BJ (cell line): ENCODE data around the gene CFL1. TPM values are rescaled to one million over a fixed set of nuclear protein-coding genes. Genes with fewer than 3 reads are reported as not detected.
A peak's percentile ranks its signal among the peaks of the same experiment; 100 is the strongest.

Experiments
- CTCF ChIA-PET: fragments of 350-600 bp; formaldehyde crosslinking; extraction: SDS; loops from one replicate; lab custom pipeline; 2021; ENCODE audit warnings: antibody characterized with exemption, inconsistent platforms; lab: Yijun Ruan, JAX
- POLR2A ChIA-PET: fragments of 300-600 bp; sonication (Branson Sonifier 250); formaldehyde crosslinking; extraction: SDS; loops from one replicate; lab custom pipeline; 2021; ENCODE audit warnings: antibody characterized with exemption; lab: Charles Lee
- DNase-seq: peaks from one replicate; pipeline ENCODE4 v3.0.0-alpha.2; 2011; ENCODE audit warnings: low read depth
- H3K27me3 ChIP-seq: 2 replicates; pipeline ENCODE4 v1.6.0; 2011; ENCODE audit warnings: low read length; ENCODE audit not compliant: control insufficient read depth, insufficient read depth
- H3K36me3 ChIP-seq: 2 replicates; pipeline ENCODE4 v1.5.1; 2011; ENCODE audit warnings: low read length; ENCODE audit not compliant: control insufficient read depth, insufficient read depth
- H3K4me3 ChIP-seq: 2 replicates; pipeline ENCODE4 v1.5.1; 2011; ENCODE audit warnings: low read depth, mild to moderate bottlenecking, control low read depth, low read length
- polyA plus RNA-seq: library from polyadenylated mRNA; depleted of rRNA; stranded (reverse); fragments of >200 nt; gene quantifications from 2 replicates; pipeline ENCODE4 v1.2.3, GENCODE V29; 2011
- TF ChIP-seq, protein P1 (sequence below): IDR thresholded peaks from 2 replicates; pipeline ENCODE4 v1.5.1; 2011; ENCODE audit warnings: low read depth, mild to moderate bottlenecking, control low read depth, inconsistent platforms, low read length, moderate library complexity; ENCODE audit not compliant: insufficient read depth

CFL1 gene
- polyA plus RNA-seq, 1 experiment, result 2,736 TPM

DNA sequence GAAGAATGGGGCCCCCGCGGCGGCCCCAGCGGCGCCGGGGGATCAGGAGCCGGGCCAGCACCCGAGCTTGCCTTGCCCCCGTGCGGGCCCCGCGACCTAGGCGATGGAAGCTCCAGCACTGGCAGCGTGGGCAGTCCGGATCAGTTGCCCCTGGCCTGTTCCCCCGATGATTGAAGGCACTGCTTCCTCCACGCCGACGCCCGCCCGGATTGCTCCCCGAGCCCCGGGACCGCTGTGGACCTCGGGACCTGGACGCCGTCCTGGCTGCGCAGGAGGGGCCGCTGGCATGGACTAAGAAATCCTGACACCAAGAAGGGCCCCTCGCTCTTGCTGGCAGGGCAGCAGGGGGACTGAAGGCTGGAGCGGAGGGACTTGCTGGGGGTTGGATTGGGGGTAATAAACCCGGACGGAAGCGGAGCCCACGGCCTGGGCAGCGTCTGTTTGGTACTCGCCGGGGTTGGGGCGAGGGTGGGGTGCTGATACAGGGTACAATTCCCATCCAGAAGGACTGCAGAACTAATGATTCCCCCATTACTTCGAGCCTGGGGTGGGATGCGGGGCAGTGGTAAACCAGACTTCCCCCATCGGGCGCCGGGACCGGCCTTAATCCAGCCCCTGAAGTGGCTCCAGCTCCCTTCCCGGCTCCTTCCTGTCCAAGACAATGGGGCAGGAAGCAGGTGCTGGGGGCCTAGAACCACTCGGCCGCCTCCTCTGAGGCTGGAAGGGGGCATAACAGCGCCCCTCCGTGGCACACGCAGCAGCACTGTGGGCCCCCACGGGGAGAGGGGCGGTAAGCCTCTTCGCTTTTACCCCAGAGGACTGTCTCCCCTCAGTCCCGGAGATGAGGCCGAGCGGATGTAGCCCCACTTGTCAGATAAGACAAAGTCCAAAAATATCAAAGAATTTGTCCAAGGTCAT, 33.5 kb upstream of the CFL1 start:
- Histone ChIP-seq H3K36me3 (peaks cover 9% of the 10 kb centered on the region), H3K4me3 (peak overlapping the region; percentile 75), H3K27me3 (no peaks in the 10 kb centered on the region)
- ChIA-PET CTCF (interaction anchor here (0.7 to 11.7 kb wide), 11 partner anchors 7 to 179 kb away, joined by 4 to 130 read pairs (median 44); partner anchors contain the start of genes C11orf68, CFL1, FOSL1 and KAT5), POLR2A (interaction anchor here (0.6 to 2.5 kb wide), 4 partner anchors 7 to 32 kb away, joined by 3 to 19 read pairs (median 3); partner anchors contain the start of gene FOSL1)
- DNase-seq, result no peak
- TF ChIP-seq, protein P1, sequence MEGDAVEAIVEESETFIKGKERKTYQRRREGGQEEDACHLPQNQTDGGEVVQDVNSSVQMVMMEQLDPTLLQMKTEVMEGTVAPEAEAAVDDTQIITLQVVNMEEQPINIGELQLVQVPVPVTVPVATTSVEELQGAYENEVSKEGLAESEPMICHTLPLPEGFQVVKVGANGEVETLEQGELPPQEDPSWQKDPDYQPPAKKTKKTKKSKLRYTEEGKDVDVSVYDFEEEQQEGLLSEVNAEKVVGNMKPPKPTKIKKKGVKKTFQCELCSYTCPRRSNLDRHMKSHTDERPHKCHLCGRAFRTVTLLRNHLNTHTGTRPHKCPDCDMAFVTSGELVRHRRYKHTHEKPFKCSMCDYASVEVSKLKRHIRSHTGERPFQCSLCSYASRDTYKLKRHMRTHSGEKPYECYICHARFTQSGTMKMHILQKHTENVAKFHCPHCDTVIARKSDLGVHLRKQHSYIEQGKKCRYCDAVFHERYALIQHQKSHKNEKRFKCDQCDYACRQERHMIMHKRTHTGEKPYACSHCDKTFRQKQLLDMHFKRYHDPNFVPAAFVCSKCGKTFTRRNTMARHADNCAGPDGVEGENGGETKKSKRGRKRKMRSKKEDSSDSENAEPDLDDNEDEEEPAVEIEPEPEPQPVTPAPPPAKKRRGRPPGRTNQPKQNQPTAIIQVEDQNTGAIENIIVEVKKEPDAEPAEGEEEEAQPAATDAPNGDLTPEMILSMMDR, result peak; percentile 38

DNA sequence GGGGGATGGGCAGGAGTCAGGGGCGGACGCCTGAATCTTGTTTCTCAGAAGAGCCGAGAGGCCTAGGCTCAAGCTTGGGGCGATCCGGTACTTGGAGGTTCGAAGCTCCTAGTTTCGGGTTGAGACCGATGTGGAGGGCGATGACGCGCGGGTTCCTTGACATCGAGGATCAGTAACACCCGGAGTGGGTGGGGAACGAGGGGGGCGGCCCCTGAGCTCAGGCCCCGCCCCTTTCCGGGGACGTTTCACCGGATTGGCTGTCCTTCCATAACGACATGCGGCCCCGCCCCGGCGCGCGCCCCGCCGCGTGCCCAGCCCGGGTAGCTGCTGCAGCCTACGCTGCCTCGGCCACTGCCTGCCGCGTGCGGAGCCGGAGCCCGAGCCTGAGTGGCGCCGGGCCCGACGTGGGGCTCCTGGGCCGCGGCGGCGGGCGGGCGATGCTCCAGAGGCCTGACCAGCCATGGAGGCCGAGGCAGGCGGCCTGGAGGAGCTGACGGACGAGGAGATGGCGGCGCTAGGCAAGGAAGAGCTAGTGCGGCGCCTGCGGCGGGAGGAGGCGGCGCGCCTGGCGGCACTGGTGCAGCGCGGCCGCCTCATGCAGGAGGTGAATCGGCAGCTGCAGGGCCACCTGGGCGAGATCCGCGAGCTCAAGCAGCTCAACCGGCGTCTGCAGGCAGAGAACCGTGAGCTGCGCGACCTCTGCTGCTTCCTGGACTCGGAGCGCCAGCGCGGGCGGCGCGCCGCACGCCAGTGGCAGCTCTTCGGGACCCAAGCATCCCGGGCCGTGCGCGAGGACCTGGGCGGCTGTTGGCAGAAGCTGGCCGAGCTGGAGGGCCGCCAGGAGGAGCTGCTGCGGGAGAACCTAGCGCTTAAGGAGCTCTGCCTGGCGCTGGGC, 32.6 kb upstream of the CFL1 start, which contains the start of gene CCDC85B:
Gene CCDC85B (plus strand): TSS at position 350 of the 895 bp plus-strand sequence. CDS start 111 bp downstream, at position 461.
- ChIA-PET CTCF (interaction anchor here (0.6 to 11.7 kb wide), 15 partner anchors 8 to 179 kb away, joined by 3 to 130 read pairs (median 17); partner anchors contain the start of genes AP5B1, C11orf68, CFL1 and FOSL1), POLR2A (interaction anchor here (0.5 to 2.5 kb wide), 15 partner anchors 8 to 238 kb away, joined by 3 to 19 read pairs (median 5); partner anchors contain the start of genes CFL1, FOSL1 and RELA)
- no peaks in the 10 kb centered on the region for H3K27me3 ChIP-seq
- TF ChIP-seq, protein P1, result no peak
- DNase-seq, result peak; percentile 84
- peak within 1 kb of the TSS; percentile 75 for H3K4me3 ChIP-seq
- peaks cover 10% of the 10 kb centered on the region for H3K36me3 ChIP-seq

DNA sequence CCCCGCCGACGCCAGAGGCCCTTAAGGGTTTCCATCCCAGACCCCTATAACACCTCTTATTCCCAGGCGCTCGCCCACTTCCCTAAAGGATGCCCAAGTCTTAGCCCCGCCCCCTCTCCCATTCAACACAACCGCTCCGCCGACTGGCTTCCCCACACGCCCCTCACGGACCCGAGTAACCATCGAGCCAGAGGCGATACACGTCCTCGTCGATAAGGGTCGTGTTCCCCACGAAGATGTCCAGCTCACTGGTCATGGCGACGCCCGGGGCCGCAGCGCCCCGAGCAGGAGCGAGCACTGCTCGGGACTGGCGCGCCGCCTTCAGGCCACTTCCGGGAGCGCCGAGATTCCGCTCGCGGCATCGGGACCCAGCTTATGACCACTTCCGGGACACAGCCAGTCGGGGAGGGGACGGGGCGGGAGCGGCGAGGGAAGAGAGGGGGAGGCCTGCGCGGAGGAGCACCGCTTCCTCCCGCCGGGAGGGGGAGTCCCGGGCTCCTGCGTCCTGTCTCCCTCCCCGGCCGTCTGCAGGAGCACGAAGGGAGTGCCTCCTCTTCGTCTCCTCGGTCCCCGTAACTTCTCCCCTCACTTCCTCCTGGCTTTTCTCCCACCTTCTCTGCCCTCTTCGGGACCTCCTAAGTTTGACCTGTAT, 30.3 kb upstream of the CFL1 start, which contains the start of gene FIBP:
Gene FIBP (minus strand): TSS at position 309 of the 652 bp plus-strand sequence. CDS start 53 bp downstream, at position 256.
- Histone ChIP-seq H3K36me3 (peaks cover 26% of the 10 kb centered on the region), H3K27me3 (no peaks in the 10 kb centered on the region), H3K4me3 (peak within 1 kb of the TSS; percentile 78)
- TF ChIP-seq, protein P1, result peak; percentile 92
- DNase-seq, result peak; percentile 84
- ChIA-PET CTCF (interaction anchor here (0.6 to 11.7 kb wide), 30 partner anchors 8 to 394 kb away, joined by 3 to 130 read pairs (median 6); partner anchors contain the start of genes C11orf68, CFL1, CTSW and FOSL1), POLR2A (interaction anchor here (0.6 to 1.0 kb wide), 15 partner anchors 10 to 238 kb away, joined by 3 to 19 read pairs (median 8); partner anchors contain the start of gene EFEMP2)

DNA sequence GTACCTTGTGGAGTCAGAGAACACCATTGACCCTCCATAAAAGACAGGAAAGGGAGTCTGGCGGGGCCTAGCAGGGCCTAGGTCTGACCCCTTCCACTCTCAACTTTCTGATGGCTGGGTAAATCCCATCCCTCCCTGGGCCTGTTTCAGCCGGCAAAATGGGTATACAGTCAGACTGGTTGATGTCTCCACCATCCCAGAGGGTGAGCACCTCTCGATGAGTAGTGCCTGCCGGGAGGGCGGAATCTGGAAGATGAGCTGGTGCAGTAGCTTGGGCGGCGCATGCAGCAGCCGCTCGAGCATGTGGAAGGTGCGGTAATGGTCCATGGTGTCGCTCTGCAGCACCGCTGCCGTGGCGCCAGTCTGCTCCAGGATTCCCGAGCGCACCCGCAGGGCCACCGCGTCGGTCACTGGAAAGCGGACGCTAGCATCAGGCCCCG, 29.8 kb upstream of the CFL1 start:
- Histone ChIP-seq H3K36me3 (peaks cover 25% of the 10 kb centered on the region), H3K4me3 (peak overlapping the region; percentile 78), H3K27me3 (no peaks in the 10 kb centered on the region)
- ChIA-PET POLR2A (interaction anchor here (0.6 to 1.0 kb wide), 14 partner anchors 11 to 239 kb away, joined by 3 to 19 read pairs (median 8); partner anchors contain the start of gene EFEMP2), CTCF (interaction anchor here (0.6 to 11.7 kb wide), 30 partner anchors 9 to 394 kb away, joined by 3 to 130 read pairs (median 7); partner anchors contain the start of genes C11orf68, CFL1, CTSW and FOSL1)
- TF ChIP-seq, protein P1, result no peak
- DNase-seq, result no peak
